AG10803 (cell line): Measurements from ENCODE around the gene INPP5E.

Source experiments
- DNase-seq: peaks from one replicate; pipeline ENCODE4 v3.0.0; 2010; ENCODE audit warnings: low read depth
- H3K4me3 ChIP-seq: 2 replicates; pipeline ENCODE4 v1.5.1; 2011; ENCODE audit warnings: mild to moderate bottlenecking, low read length, control low read depth
- TF ChIP-seq, protein P1 (sequence below): conservative IDR thresholded peaks from 2 replicates; pipeline ENCODE4 v1.5.1; 2011; ENCODE audit warnings: mild to moderate bottlenecking, low read length, control low read depth, inconsistent platforms

INPP5E gene

DNA sequence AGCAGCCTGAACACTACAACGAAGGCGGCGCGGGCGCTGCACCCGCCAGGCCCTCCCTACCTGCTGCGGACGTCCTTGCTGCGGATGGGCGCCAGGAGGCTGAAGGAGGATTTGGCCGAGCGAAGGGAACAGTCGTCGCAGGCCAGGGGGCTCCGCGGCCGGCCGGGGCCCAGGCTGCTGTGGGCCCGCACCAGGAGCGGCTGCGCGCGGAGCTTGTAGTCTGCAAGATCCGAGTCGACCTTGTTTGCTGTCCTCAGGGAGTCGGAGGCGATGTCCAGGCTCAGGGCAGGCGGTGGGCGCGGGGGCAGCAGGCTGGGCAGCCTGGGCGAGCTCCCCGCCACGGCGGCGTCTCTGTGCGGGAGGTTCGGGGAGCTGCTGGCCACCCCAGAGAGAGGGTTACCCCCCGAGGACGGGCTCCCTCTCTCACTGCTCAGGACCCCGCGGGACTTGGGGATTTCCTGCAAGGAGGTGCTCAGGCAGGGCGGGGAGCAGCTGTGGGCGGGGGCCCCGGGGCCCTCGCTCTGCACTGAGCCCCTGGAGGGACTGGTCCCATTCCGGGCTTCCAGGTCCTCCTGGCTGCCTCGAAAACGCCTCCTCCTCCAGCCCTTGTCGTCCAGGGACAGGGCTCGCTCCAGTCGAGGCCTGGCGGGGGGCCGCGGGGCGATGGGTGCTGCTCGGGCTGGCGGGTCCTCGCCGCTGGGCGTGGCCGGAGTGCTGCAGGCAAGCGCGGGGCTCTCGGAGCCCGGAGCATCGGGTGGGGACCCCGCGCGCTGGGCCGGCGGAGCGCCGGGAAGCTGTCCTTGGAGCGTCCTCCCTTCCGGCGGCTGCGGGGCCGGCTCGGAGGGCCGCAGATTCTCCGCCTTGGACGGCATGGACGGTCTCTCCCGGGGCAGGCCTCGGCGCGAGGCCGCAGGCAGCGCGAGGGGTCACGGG lies 831 bp downstream of the INPP5E start:
- TF ChIP-seq, protein P1, sequence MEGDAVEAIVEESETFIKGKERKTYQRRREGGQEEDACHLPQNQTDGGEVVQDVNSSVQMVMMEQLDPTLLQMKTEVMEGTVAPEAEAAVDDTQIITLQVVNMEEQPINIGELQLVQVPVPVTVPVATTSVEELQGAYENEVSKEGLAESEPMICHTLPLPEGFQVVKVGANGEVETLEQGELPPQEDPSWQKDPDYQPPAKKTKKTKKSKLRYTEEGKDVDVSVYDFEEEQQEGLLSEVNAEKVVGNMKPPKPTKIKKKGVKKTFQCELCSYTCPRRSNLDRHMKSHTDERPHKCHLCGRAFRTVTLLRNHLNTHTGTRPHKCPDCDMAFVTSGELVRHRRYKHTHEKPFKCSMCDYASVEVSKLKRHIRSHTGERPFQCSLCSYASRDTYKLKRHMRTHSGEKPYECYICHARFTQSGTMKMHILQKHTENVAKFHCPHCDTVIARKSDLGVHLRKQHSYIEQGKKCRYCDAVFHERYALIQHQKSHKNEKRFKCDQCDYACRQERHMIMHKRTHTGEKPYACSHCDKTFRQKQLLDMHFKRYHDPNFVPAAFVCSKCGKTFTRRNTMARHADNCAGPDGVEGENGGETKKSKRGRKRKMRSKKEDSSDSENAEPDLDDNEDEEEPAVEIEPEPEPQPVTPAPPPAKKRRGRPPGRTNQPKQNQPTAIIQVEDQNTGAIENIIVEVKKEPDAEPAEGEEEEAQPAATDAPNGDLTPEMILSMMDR = no peak
- H3K4me3 ChIP-seq = peak overlapping the region; percentile 71
- peak; percentile 13 for DNase-seq

DNA sequence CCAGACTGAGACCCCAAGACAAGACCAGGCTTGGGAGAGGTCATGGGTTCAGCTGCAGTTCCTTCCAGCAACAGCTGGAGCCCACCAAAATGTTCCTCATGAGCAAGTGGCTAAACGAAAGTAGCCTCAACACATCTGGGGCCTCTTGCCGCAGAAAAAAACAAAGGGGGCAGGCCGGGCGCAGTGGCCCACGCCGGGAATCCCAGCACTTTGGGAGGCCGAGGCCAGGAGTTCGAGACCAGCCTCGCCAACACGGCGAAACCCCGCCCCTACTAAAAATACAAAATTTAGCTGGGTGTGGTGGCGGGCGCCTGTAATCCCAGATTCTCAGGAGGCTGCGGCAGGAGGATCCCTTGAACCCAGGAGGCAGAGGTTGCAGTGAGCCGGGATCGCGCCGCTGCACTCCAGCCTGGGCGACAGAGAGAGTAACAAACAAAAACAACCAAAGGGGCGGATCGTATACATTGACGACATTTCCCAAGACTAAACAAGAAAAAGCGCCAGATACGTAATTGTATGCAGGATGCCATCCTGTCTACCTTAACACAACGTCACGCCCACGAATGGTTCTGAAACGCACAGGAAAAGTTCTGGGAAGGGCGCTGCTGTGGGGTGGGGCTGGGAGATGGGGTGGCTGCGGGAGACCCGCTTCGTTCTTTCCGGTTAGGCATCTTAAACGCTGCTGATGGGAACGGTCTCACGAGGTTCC lies 1.7 kb downstream of the INPP5E start:
- peak overlapping the region; percentile 71 for H3K4me3 ChIP-seq
- peak; percentile 12 for DNase-seq
- TF ChIP-seq, protein P1 = no peak

DNA sequence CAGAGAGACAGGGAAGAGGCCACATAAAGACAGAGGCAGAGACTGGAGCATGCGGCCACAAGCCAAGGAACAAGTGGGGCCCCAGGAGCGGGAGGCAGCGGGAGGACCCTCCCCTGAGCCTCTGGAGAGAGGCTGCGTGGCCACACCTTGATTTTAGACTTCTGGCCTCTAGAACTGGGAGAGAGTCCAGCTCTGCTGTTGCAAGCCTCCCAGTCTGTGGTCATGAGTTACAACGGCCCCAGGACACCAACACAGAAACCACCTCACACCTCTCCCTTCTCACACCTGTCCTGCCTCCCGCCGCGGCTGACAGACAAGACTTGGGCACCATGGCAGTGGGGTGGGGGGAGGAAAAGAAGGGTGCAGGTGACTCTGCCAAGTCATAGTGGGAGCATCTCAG lies 2.2 kb downstream of the INPP5E start:
- DNase-seq = peak; percentile 57
- H3K4me3 ChIP-seq = peak overlapping the region; percentile 71
- TF ChIP-seq, protein P1 = no peak

DNA sequence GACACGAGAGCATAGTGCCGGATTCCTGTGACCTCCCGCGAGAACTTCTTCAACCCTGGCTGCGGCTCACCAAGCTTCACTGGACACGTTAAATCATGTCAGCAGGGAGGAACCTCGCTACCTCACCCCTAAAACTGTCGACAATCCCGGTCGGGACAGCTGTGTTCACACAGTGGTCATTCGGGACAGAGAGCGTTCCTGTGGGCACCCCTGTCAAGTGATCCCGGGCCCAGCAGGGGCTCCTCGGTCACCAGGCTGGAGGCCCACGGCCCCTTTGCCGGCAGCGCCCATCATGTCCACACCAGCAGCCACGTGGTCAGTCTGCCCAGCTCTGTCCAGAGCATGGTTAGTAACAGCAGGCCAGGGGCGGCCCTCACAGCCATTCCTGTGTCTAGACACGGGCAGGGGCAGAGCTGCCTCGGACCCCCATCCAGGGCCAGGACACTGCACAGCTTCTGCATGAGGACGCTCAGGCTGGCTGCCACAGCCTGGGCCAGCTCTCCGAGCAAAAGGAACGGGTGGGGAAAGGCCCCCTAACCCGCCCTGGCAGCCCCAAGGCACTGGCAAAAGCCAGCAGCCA lies 3.5 kb downstream of the INPP5E start:
- no peak overlapping the region for H3K4me3 ChIP-seq
- TF ChIP-seq, protein P1 = no peak
- DNase-seq = no peak

DNA sequence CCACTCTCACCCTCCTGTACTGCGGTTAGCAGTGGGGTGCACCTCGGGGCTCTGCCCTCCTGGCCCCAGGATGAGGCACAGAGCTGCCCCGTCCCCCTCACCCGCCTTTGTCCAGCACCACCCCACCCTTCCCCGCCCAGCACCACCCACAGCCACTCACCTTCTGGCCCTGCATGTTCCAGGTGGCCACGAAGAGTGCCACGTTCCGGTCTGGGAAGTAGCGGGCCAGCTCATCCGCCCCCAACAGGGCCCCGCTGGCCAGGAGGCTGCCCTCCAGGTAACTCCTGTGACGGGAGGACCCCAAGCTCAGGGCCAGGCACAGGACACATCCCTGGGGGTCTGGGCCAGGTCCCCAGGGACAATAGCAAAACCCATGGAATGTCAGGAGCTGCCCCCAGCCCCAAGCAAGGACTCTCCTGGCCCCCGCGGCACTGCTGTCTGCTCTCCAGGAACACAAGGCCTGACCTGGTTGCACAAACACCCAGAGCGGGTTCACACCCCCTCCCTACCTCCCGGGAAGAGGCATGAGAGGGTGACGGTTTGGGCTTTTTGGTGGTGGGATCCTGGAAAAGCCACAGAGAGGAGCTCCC lies 5.0 kb downstream of the INPP5E start:
- TF ChIP-seq, protein P1 = no peak
- no peak overlapping the region for H3K4me3 ChIP-seq
- no peak for DNase-seq

DNA sequence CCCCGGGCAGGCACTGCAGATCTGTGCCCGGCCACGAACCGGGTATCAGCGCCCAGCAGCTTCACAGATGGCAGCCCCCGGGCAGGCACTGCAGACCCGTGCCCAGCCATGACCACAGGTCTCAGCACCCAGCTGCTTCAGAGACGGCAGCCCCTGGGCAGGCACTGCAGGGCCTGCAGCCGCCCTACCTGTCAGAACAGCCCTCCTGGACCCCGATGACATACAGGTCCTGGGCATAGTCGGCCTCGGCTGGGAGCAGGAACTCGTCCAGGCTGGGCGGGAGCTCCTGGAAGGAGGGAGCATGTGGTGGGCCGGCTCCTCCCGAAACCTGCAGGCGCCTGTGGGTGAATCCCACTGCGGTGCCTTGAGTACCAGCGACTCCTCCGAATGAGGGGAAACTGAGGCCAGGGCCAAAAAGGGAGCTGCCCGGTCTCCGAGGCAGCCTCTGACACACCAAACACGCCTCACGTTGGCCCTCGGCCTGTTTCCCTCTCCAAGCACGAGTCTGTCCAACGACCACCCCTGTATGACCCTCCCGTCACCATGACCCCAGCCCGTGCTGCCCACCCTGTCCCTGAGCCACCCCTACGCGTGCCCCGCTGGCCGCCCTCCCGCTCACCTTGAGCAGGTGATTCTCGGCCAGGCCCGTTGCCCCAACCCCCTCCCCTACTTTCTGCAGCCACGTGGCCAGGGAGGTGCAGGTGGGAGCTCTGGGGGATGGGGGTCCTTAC lies 5.6 kb downstream of the INPP5E start:
- no peak for DNase-seq
- no peak overlapping the region for H3K4me3 ChIP-seq
- TF ChIP-seq, protein P1 = no peak
